Urothelium cell line (cell line): ENCODE data around the gene ZNF532.
"Not testable (repeated sequence)": the region's sequence is repeated elsewhere in the genome, so short reads cannot be mapped to it uniquely, and the experiment has no call there.

Experiments
- DNase-seq: peaks from one replicate; pipeline ENCODE4 v3.0.0; 2011; ENCODE audit warnings: low spot score, mixed read lengths
- FAIRE-seq: peaks from 2 replicates; lab custom pipeline; 2011; peaks lifted over from hg19 to GRCh38; lab: Jason Lieb, UNC

The ZNF532 gene

GRCh38 chr18:58998401-58999203, 133.9 kb downstream of the ZNF532 start:
- no peak for FAIRE-seq
- peak; percentile 36 for DNase-seq

GRCh38 chr18:59001166-59001565, 136.5 kb downstream of the ZNF532 start:
- FAIRE-seq (no peak), DNase-seq (no peak)

GRCh38 chr18:59001721-59002120, 137.0 kb downstream of the ZNF532 start:
- no peak for FAIRE-seq

GRCh38 chr18:59002974-59003594, 138.4 kb downstream of the ZNF532 start:
- no peak for FAIRE-seq
- no peak for DNase-seq

More at GRCh38 chr18:59001721-59002120, 137.0 kb downstream of the ZNF532 start:
- DNase-seq, result no peak

GRCh38 chr18:59005262-59005661, 140.6 kb downstream of the ZNF532 start:
- FAIRE-seq, result no peak
- peak; percentile 36 for DNase-seq

- FAIRE-seq, result no peak
Observed at GRCh38 chr18:59006461-59007067, 141.9 kb downstream of the ZNF532 start.

GRCh38 chr18:59008302-59008974, 143.8 kb downstream of the ZNF532 start:
- FAIRE-seq (no peak), DNase-seq (peak; percentile 75)

More at GRCh38 chr18:59006461-59007067, 141.9 kb downstream of the ZNF532 start:
- no peak for DNase-seq

GRCh38 chr18:59009846-59010245, 145.2 kb downstream of the ZNF532 start:
- FAIRE-seq, result no peak
- DNase-seq, result no peak

GRCh38 chr18:59011289-59011688, 146.6 kb downstream of the ZNF532 start:
- DNase-seq (no peak), FAIRE-seq (no peak)

GRCh38 chr18:59011786-59012185, 147.1 kb downstream of the ZNF532 start:
- no peak for DNase-seq
- no peak for FAIRE-seq

- FAIRE-seq (no peak), DNase-seq (no peak)
Observed at GRCh38 chr18:59012815-59013705, 148.4 kb downstream of the ZNF532 start.

- DNase-seq (no peak), FAIRE-seq (no peak)
Observed at GRCh38 chr18:59013744-59014143, 149.1 kb downstream of the ZNF532 start.

- FAIRE-seq (no peak), DNase-seq (no peak)
Observed at GRCh38 chr18:59015531-59016152, 151.0 kb downstream of the ZNF532 start.

- FAIRE-seq (no peak), DNase-seq (no peak)
Observed at GRCh38 chr18:59021500-59021899, 156.8 kb downstream of the ZNF532 start.

GRCh38 chr18:59022167-59022945, 157.7 kb downstream of the ZNF532 start:
- FAIRE-seq, result no peak
- no peak for DNase-seq

GRCh38 chr18:59024829-59025228, 160.2 kb downstream of the ZNF532 start:
- DNase-seq, result no peak
- FAIRE-seq, result no peak

GRCh38 chr18:59025532-59025931, 160.9 kb downstream of the ZNF532 start:
- FAIRE-seq, DNase-seq: not testable (repeated sequence)

GRCh38 chr18:59026364-59026763, 161.7 kb downstream of the ZNF532 start:
- DNase-seq (no peak), FAIRE-seq (no peak)

GRCh38 chr18:59026831-59027410, 162.2 kb downstream of the ZNF532 start:
- DNase-seq, result no peak

More at GRCh38 chr18:59026831-59027410, 162.2 kb downstream of the ZNF532 start:
- no peak for FAIRE-seq
